Colonic mucosa (tissue), 4 donors: ENCODE measurements around the gene DLL4. TPM values are rescaled to one million over a fixed set of nuclear protein-coding genes. Genes with fewer than 3 reads are reported as not detected.
A peak's percentile ranks its signal among the peaks of the same experiment; 100 is the strongest.

Experiments used
- DNase-seq: peaks from one replicate; pipeline ENCODE4 v3.0.0-alpha.2; 2020
- H3K27ac ChIP-seq: fragments of 200-600 bp; one replicate; pipeline ENCODE4 v1.8.0; 2021
- H3K27me3 ChIP-seq: fragments of 200-600 bp; one replicate; pipeline ENCODE4 v1.8.0; 2021
- H3K36me3 ChIP-seq: fragments of 200-600 bp; one replicate; pipeline ENCODE4 v1.8.0; 2021
- H3K4me1 ChIP-seq: fragments of 200-600 bp; one replicate; pipeline ENCODE4 v1.8.0; 2021; ENCODE audit warnings: mild to moderate bottlenecking
- H3K4me3 ChIP-seq: fragments of 200-600 bp; one replicate; pipeline ENCODE4 v1.8.0; 2021
- H3K9ac ChIP-seq, 2 donors: one replicate each; pipeline ENCODE4 v1.7.0; 2013; ENCODE audit warnings: control low read depth in 2 of 2, low read depth in 2 of 2, low read length in 2 of 2
- H3K9me3 ChIP-seq: fragments of 200-600 bp; one replicate; pipeline ENCODE4 v1.8.0; 2021
- CTCF ChIP-seq: fragments of 200-600 bp; IDR thresholded peaks from one replicate; pipeline ENCODE4 v1.8.0; 2022; ENCODE audit warnings: antibody characterized with exemption, mild to moderate bottlenecking
- intact Hi-C: fragments of 100-400 bp; cut with DNase I; formaldehyde crosslinking; loops from one replicate; pipeline ENCODE4 v1.14.1; 2022
- total RNA-seq, 2 donors: library from RNA; stranded (reverse); fragmentation: NEBNext Ultra II Directional in 1 of 2; extraction: Animal tissue kit (Norgen Biotek cat#: 25700) in 1 of 2; gene quantifications; one replicate each; pipeline ENCODE4 v1.2.1, GENCODE V29; 2021
- donor health status: healthy.
- donor health status: DM: no; HTN: no; CAD: no.
- donor health status: DM: no; HTN: no; CAD: no.

The DLL4 gene
- total RNA-seq, 2 donors from 2014 or later: 18.5 to 21.6 TPM

- Histone ChIP-seq H3K36me3 (no peaks in the 10 kb centered on the region), H3K9ac (no peak overlapping the region), H3K4me1 (peaks cover 31% of the 10 kb centered on the region), H3K9me3 (no peaks in the 10 kb centered on the region), H3K27ac (no peak overlapping the region), H3K27me3 (peaks cover 32% of the 10 kb centered on the region), H3K4me3 (no peak overlapping the region)
- DNase-seq: no peak
- intact Hi-C loops: no loop called here
- TF ChIP-seq CTCF: no peak
Measured at GRCh38 chr15:40923551-40923950, 5.6 kb upstream of the DLL4 start.

DNA sequence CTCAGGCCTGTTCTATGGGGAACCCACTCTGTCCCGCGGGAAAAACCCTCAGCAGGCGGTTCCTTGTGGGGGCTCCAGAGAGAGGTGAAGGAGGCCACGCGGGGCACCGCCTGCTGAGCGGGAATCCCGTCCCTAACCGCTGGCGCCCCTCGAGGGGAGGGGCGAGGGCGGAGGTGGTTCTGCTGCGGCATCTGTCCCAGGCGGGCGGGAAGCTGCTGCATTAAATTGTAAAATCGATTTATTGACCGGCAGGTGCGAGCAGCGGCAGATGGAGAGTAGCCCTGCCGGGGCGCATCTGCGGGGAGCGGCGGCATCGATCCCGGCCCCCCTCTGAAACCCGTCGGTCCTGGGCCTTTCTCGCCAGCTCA, 3.7 kb upstream of the DLL4 start:
- no peak overlapping the region for H3K27ac ChIP-seq
- peak overlapping the region; percentile 52 for H3K4me3 ChIP-seq

DNA sequence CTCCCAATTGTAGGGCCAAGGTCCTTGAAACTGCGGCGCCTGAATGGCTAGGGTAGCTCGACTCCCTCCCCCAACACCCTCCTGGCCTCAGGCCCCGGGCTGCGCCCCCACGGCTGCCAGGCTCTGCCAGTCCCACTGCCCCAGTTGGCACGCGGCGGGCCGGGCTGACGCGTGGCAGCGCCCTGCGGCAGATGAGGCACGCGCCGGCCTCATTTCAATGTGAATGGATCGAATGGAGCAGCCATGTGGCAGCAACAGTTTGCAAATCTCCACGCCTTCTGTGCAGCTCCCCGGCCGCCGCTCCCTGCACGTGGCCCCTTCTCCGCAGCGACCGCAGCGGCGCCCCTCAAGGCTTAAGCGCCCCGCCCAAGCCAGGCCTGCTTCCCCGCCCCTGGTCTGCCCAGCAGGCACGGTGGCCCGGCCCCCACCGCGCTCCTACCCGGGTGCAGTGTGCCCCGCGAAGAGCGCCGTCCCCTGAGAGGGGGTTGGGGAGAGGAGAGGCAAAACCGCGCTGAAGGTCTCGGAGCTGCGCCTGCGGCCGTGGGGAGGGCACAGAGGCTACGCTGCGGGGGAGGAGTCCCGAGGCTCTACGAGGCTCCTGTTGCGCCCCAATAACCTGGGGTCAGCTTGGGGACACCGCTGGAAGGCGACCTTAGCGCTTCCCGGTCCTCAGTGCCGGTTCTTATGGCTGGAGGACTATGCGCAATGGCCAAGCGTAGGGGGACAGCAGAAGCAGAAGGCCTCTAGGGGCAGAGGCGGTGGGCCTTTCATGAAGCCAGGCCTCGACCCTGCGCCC, 3.1 kb upstream of the DLL4 start:
- no peak for TF ChIP-seq CTCF
- H3K27me3 ChIP-seq: peaks cover 35% of the 10 kb centered on the region
- DNase-seq: peak; percentile 56
- intact Hi-C loops: no loop called here
- H3K36me3 ChIP-seq: no peaks in the 10 kb centered on the region
- peaks cover 33% of the 10 kb centered on the region for H3K4me1 ChIP-seq
- H3K9ac ChIP-seq: peak overlapping the region; percentile 3 to 39
- no peak overlapping the region for H3K27ac ChIP-seq
- no peaks in the 10 kb centered on the region for H3K9me3 ChIP-seq
- H3K4me3 ChIP-seq: peak overlapping the region; percentile 52

More for the DNA sequence above, 3.7 kb upstream of the DLL4 start:
- peaks cover 33% of the 10 kb centered on the region for H3K4me1 ChIP-seq
- DNase-seq: peak; percentile 46
- H3K27me3 ChIP-seq: peaks cover 35% of the 10 kb centered on the region
- H3K36me3 ChIP-seq: no peaks in the 10 kb centered on the region
- H3K9ac ChIP-seq: no peak overlapping the region
- intact Hi-C loops: no loop called here
- TF ChIP-seq CTCF: no peak
- no peaks in the 10 kb centered on the region for H3K9me3 ChIP-seq

- Histone ChIP-seq H3K27me3 (peaks cover 35% of the 10 kb centered on the region), H3K9ac (peak overlapping the region; percentile 12 to 23), H3K27ac (no peak overlapping the region), H3K9me3 (no peaks in the 10 kb centered on the region), H3K4me1 (peaks cover 33% of the 10 kb centered on the region), H3K4me3 (peak overlapping the region; percentile 52), H3K36me3 (no peaks in the 10 kb centered on the region)
- DNase-seq: no peak
- intact Hi-C loops: no loop called here
- no peak for TF ChIP-seq CTCF
Measured at GRCh38 chr15:40926659-40927494, 2.3 kb upstream of the DLL4 start.

DNA sequence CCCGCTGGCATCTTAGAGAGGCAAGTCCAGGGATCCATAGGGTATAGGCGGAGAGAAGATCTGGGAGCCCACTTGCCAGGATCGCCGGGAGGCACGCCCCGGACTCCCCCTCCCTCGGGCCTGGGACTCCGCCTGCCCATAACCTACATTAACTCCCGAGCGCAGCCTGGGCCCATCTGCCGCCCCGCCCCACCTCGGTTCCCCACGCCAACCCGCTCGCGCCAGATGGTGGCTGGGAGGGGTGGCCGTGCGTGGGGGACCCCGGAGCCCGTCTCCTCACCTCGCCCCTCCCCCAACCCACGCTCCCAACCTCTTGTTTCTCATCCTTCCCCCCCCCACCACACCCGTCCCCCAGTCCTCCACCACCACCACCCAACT, 1.7 kb upstream of the DLL4 start:
- Histone ChIP-seq H3K4me3 (peak overlapping the region; percentile 52), H3K27ac (no peak overlapping the region), H3K9me3 (no peaks in the 10 kb centered on the region), H3K9ac (peak overlapping the region; percentile 12 to 93), H3K4me1 (peaks cover 33% of the 10 kb centered on the region), H3K36me3 (no peaks in the 10 kb centered on the region), H3K27me3 (peaks cover 35% of the 10 kb centered on the region)
- DNase-seq: peak; percentile 58
- intact Hi-C loops: no loop called here
- TF ChIP-seq CTCF: no peak
